ENCODE measurements around the gene RARS2.
A peak's percentile ranks its signal among the peaks of the same experiment; 100 is the strongest.

- TF ChIP-seq EHMT2 (IDR thresholded peaks at IDR 0.05), result no peak
- TF ChIP-seq MAX (CRISPR knock-in tag; IDR thresholded peaks at IDR 0.05), result no peak
- TF ChIP-seq CTCF (IDR thresholded peaks at IDR 0.05 in 2 of 3, conservative IDR thresholded peaks at IDR 0.05 in 1 of 3; ENCODE audit: insufficient read depth in 2 of 3, low read depth in 1 of 3, low read length in 3 of 3), result no peak
- no peak for TF ChIP-seq ETV1 (tag; conservative IDR thresholded peaks at IDR 0.05; ENCODE audit: low read depth)
- no peak for TF ChIP-seq EGR1 (conservative IDR thresholded peaks at IDR 0.05)
- TF ChIP-seq MAFF (IDR thresholded peaks at IDR 0.05; ENCODE audit: low read length), result peak; percentile 64
- no peak for TF ChIP-seq ESRRA (IDR thresholded peaks at IDR 0.05; ENCODE audit: borderline replicate concordance, low read depth)
- TF ChIP-seq NFYB (IDR thresholded peaks at IDR 0.05; ENCODE audit: extremely low read depth, insufficient read length), result no peak
- no peak for TF ChIP-seq RNF2 (IDR thresholded peaks at IDR 0.05)
- no peak for TF ChIP-seq MEF2D (tag; conservative IDR thresholded peaks at IDR 0.05; ENCODE audit: low read depth)
- no peak for TF ChIP-seq ETV6 (IDR thresholded peaks at IDR 0.05; ENCODE audit: borderline replicate concordance in 1 of 2, low read depth in 2 of 2, low read length in 1 of 2)
- no peak for TF ChIP-seq ETV6 (CRISPR knock-in tag; IDR thresholded peaks at IDR 0.05; ENCODE audit: borderline replicate concordance)
- TF ChIP-seq POLR2A (conservative IDR thresholded peaks at IDR 0.05), result no peak
Measured at GRCh38 chr6:87498048-87498447, 91.7 kb downstream of the RARS2 start.

Measured in K562 (cell line).